DMS 273 (cell line): ENCODE data around the gene RANBP3L.
A peak's percentile ranks its signal among the peaks of the same experiment; 100 is the strongest.
"Not testable (repeated sequence)": the region's sequence is repeated elsewhere in the genome, so short reads cannot be mapped to it uniquely, and the experiment has no call there.

Source experiments
- DNase-seq: peaks from one replicate; lab custom pipeline; 2025; ENCODE audit not compliant: unreplicated experiment; lab: John Stamatoyannopoulos, UW

RANBP3L gene

DNA sequence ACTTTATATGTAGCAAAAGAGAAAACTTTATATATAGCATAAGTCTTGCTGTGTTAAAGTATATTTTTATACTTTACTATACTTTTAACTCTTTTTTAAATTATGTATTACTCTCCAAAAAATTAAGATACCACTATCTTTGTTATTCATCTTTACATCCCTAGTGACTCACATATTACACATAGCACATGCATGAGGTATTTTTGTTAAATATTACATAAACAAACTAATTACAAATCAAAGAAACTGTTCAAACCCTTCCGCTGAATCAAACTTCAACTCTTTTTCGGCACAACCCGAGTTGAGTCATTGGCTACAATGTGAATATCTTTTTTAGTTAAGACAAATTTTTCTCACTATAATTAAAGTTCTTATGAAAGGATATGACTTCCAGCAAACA is 92.0 kb downstream of the RANBP3L start:
- no peak for DNase-seq

DNA sequence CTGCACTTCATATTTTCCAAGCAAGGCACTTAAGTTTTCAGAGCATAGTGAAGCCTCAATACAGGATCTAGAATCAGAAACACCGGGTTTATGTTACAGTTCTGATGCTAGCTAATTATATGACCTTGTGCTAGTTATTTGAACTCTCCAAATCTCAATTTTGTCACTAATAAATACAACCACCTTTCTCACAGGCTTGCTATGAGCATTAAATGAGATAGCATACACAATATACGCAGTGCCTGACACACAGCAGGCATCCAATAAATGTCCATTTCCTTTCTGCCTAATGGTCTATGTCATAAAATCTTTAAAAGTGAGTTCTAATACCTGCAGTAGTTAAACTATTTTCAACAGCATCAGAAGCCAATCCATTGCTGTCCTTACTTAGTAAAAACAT is 92.9 kb downstream of the RANBP3L start:
- no peak for DNase-seq

GRCh38 chr5:36206913-36207312 is 94.8 kb downstream of the RANBP3L start:
- DNase-seq: no peak

- no peak for DNase-seq
Measured at GRCh38 chr5:36205329-36205728, 96.4 kb downstream of the RANBP3L start.

DNA sequence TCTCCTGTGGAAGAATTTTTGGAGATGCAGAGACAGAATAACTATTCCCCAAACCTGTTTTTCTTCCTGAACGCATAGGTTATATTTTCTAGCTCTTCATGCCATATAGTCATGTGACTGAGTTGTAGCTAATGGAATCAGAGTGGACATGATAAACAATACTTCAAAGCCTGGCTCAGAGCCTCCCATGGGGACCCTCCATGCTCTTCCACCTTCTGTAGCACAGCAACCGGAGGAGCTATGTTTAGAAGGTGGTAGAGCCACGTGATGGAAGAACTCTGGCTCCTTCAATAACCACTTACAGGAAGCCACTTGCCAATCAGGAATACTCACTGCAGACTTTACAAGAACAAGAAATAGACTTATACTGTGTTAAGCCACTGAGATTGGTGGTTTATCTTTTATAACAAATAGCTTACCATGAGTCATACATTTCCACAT is 99.2 kb downstream of the RANBP3L start:
- peak; percentile 14 for DNase-seq

GRCh38 chr5:36200513-36200912 is 101.2 kb downstream of the RANBP3L start:
- DNase-seq: no peak

GRCh38 chr5:36199620-36200019 is 102.1 kb downstream of the RANBP3L start:
- no peak for DNase-seq

GRCh38 chr5:36198783-36199182 is 102.9 kb downstream of the RANBP3L start:
- not testable (repeated sequence) for DNase-seq
